HL-60 (cell line): Measurements from ENCODE around the gene PLCD4.
A peak's percentile ranks its signal among the peaks of the same experiment; 100 is the strongest.

Source experiments
- DNase-seq, 2 experiments: peaks; one replicate each; pipeline ENCODE4 v3.0.0-alpha.2; 2010 to 2020; ENCODE audit warnings: low read depth in 1 of 2, low spot score in 1 of 2
- H3K27ac ChIP-seq: fragments of 250-450 bp; sonication (Bioruptor Pico); replicated peaks from 2 replicates; pipeline ENCODE4 v1.5.1; 2020; ENCODE audit warnings: mild to moderate bottlenecking, moderate library complexity
- H3K27me3 ChIP-seq: fragments of 250-450 bp; sonication (Bioruptor Pico); 2 replicates; pipeline ENCODE4 v1.5.1; 2021; ENCODE audit warnings: mild to moderate bottlenecking, moderate library complexity; ENCODE audit not compliant: insufficient read depth, poor library complexity, severe bottlenecking
- H3K4me3 ChIP-seq: replicated peaks from 2 replicates; pipeline ENCODE4 v1.5.1; 2011; ENCODE audit warnings: mild to moderate bottlenecking, control low read depth, low read length; ENCODE audit not compliant: insufficient read depth
- GABPA ChIP-seq: IDR thresholded peaks from 2 replicates; pipeline ENCODE4 v1.6.1; 2012; ENCODE audit warnings: low read depth
- POLR2AphosphoS5 ChIP-seq: IDR thresholded peaks from 2 replicates; pipeline ENCODE4 v1.6.1; 2012; ENCODE audit warnings: low read depth
- SPI1 ChIP-seq: IDR thresholded peaks from 2 replicates; pipeline ENCODE4 v1.6.1; 2012; ENCODE audit warnings: low read depth, mild to moderate bottlenecking, borderline replicate concordance
- TF ChIP-seq, protein P1 (sequence below): IDR thresholded peaks from 2 replicates; pipeline ENCODE4 v1.6.1; 2012; ENCODE audit warnings: low read depth; ENCODE audit not compliant: insufficient replicate concordance
- TF ChIP-seq, protein P2 (sequence below): IDR thresholded peaks from one replicate; pipeline ENCODE4 v1.5.1; 2011; ENCODE audit warnings: low read length, control low read depth, inconsistent platforms; ENCODE audit not compliant: insufficient read depth

The PLCD4 gene

GRCh38 chr2:218564056-218564455 lies 43.6 kb upstream of the PLCD4 start:
- Histone ChIP-seq H3K27me3 (no peaks in the 10 kb centered on the region), H3K4me3 (no peak overlapping the region), H3K27ac (no peak overlapping the region)
- no peak for TF ChIP-seq POLR2AphosphoS5
- DNase-seq: no peak

DNA sequence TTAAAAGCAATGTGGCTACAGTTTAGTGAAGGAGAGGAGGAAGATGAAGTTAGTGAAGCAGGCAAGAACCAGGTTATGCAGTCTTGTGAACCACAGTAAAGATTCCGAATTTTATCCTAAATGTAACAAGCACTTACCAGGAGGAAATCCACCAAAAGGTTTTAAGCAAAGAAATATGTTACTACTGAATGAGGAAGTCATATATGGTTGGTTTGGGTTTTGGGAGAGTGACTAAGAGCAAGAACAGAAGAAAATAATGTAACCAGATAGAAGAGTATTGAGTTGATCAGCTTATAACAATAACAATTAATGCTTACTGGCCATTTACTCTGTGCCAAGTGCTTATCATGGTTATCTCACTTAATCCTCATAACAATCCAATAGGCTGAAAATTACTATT lies 41.4 kb upstream of the PLCD4 start:
- Histone ChIP-seq H3K27me3 (no peaks in the 10 kb centered on the region), H3K4me3 (no peak overlapping the region), H3K27ac (peak overlapping the region; percentile 29)
- TF ChIP-seq, protein P1, sequence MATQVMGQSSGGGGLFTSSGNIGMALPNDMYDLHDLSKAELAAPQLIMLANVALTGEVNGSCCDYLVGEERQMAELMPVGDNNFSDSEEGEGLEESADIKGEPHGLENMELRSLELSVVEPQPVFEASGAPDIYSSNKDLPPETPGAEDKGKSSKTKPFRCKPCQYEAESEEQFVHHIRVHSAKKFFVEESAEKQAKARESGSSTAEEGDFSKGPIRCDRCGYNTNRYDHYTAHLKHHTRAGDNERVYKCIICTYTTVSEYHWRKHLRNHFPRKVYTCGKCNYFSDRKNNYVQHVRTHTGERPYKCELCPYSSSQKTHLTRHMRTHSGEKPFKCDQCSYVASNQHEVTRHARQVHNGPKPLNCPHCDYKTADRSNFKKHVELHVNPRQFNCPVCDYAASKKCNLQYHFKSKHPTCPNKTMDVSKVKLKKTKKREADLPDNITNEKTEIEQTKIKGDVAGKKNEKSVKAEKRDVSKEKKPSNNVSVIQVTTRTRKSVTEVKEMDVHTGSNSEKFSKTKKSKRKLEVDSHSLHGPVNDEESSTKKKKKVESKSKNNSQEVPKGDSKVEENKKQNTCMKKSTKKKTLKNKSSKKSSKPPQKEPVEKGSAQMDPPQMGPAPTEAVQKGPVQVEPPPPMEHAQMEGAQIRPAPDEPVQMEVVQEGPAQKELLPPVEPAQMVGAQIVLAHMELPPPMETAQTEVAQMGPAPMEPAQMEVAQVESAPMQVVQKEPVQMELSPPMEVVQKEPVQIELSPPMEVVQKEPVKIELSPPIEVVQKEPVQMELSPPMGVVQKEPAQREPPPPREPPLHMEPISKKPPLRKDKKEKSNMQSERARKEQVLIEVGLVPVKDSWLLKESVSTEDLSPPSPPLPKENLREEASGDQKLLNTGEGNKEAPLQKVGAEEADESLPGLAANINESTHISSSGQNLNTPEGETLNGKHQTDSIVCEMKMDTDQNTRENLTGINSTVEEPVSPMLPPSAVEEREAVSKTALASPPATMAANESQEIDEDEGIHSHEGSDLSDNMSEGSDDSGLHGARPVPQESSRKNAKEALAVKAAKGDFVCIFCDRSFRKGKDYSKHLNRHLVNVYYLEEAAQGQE: no peak
- TF ChIP-seq SPI1: peak; percentile 87; the same call in 1 of the 2 replicates
- no peak for DNase-seq

GRCh38 chr2:218567797-218568189 lies 39.9 kb upstream of the PLCD4 start:
- Histone ChIP-seq H3K27ac (peak overlapping the region; percentile 98), H3K27me3 (no peaks in the 10 kb centered on the region), H3K4me3 (peak overlapping the region; percentile 76)
- TF ChIP-seq, protein P2, sequence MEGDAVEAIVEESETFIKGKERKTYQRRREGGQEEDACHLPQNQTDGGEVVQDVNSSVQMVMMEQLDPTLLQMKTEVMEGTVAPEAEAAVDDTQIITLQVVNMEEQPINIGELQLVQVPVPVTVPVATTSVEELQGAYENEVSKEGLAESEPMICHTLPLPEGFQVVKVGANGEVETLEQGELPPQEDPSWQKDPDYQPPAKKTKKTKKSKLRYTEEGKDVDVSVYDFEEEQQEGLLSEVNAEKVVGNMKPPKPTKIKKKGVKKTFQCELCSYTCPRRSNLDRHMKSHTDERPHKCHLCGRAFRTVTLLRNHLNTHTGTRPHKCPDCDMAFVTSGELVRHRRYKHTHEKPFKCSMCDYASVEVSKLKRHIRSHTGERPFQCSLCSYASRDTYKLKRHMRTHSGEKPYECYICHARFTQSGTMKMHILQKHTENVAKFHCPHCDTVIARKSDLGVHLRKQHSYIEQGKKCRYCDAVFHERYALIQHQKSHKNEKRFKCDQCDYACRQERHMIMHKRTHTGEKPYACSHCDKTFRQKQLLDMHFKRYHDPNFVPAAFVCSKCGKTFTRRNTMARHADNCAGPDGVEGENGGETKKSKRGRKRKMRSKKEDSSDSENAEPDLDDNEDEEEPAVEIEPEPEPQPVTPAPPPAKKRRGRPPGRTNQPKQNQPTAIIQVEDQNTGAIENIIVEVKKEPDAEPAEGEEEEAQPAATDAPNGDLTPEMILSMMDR: no peak
- TF ChIP-seq POLR2AphosphoS5 (no peak), GABPA (no peak), SPI1 (no peak)
- TF ChIP-seq, protein P1: no peak
- no peak for DNase-seq

- DNase-seq: peak; percentile 97 to 99
- TF ChIP-seq SPI1 (no peak; the same call in 1 of the 2 replicates), GABPA (0 out of 2 replicates have a peak, but pooled peaks have one; percentile 39), POLR2AphosphoS5 (peak; percentile 63; the same call in 1 of the 2 replicates)
- TF ChIP-seq, protein P2: no peak
- TF ChIP-seq, protein P1: peak; percentile 18
- Histone ChIP-seq H3K4me3 (peak within 1 kb of the TSS; percentile 76), H3K27me3 (no peaks in the 10 kb centered on the region), H3K27ac (peak within 1 kb of the TSS; percentile 98)
Observed at GRCh38 chr2:218568190-218569037, 39.3 kb upstream of the PLCD4 start, which contains the start of the genes CNOT9 and USP37. Gene CNOT9, plus strand, starts transcription at chr2:218568839. Its CDS starts 116 bp downstream, at chr2:218568955. Gene USP37, minus strand, starts transcription at chr2:218568351. Its CDS starts 9,698 bp downstream, at chr2:218558653.
